T-helper 2 cell treated with Interferon-gamma antibody and Interleukin-4, amounts not matched to agents 5 μg/mL and 100 μg/mL, for 36 hours (primary cell): Measurements from ENCODE around the gene CAB39.

ENCODE experiments used
- DNase-seq: peaks from one replicate; pipeline ENCODE4 v3.0.0; 2021; ENCODE audit warnings: low spot score
- H3K27ac Mint-ChIP-seq: one replicate; pipeline ENCODE4 v1.8.0; 2021; ENCODE audit warnings: mild to moderate bottlenecking, mixed read lengths
- H3K27me3 Mint-ChIP-seq: one replicate; pipeline ENCODE4 v1.8.0; 2021; ENCODE audit warnings: low read depth, mixed read lengths
- H3K36me3 Mint-ChIP-seq: one replicate; pipeline ENCODE4 v1.8.0; 2021; ENCODE audit warnings: low read depth, mixed read lengths
- H3K4me1 Mint-ChIP-seq: one replicate; pipeline ENCODE4 v1.8.0; 2021; ENCODE audit warnings: low read depth, mixed read lengths
- H3K4me3 Mint-ChIP-seq: one replicate; pipeline ENCODE4 v1.8.0; 2022; ENCODE audit warnings: mild to moderate bottlenecking, moderate library complexity, mixed read lengths
- H3K9me3 Mint-ChIP-seq: one replicate; pipeline ENCODE4 v1.8.0; 2021; ENCODE audit warnings: mixed read lengths

CAB39 gene

GRCh38 chr2:230849633-230850357, 137.2 kb downstream of the CAB39 start:
- peaks cover 6% of the 10 kb centered on the region for H3K4me1 Mint-ChIP-seq
- peak; percentile 67 for DNase-seq
- H3K27ac Mint-ChIP-seq: no peak overlapping the region
- H3K36me3 Mint-ChIP-seq: no peaks in the 10 kb centered on the region
- H3K9me3 Mint-ChIP-seq: no peaks in the 10 kb centered on the region
- peaks cover 66% of the 10 kb centered on the region for H3K27me3 Mint-ChIP-seq
- no peak overlapping the region for H3K4me3 Mint-ChIP-seq

- H3K4me3 Mint-ChIP-seq: no peak overlapping the region
- peaks cover 66% of the 10 kb centered on the region for H3K27me3 Mint-ChIP-seq
- no peaks in the 10 kb centered on the region for H3K36me3 Mint-ChIP-seq
- no peak overlapping the region for H3K27ac Mint-ChIP-seq
- H3K9me3 Mint-ChIP-seq: no peaks in the 10 kb centered on the region
- peaks cover 6% of the 10 kb centered on the region for H3K4me1 Mint-ChIP-seq
- DNase-seq: no peak
Measured at GRCh38 chr2:230850358-230850658, 137.7 kb downstream of the CAB39 start.

DNA sequence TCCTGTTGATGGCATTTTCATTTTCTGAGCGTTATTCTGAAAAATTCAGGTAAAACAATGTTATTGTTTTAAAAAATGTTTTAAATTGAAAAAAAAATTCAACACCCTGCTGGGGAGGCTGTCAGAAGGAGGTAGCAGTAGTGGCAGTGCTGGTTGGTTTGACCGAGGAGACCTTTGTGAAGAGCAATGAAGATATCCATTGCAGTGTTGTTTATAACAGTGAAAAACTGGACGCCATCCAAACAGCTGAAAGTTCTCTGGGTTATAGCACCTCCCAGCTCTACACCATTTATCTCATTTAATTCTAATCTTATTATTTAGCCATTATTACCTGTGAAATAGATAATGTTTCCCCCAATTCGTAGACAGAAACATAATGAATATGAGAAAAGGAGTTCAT, 139.5 kb downstream of the CAB39 start:
- no peaks in the 10 kb centered on the region for H3K9me3 Mint-ChIP-seq
- no peak overlapping the region for H3K4me3 Mint-ChIP-seq
- DNase-seq: no peak

GRCh38 chr2:230861552-230862255, 149.1 kb downstream of the CAB39 start:
- Mint-ChIP-seq H3K27me3 (peaks cover 60% of the 10 kb centered on the region), H3K4me3 (no peak overlapping the region), H3K9me3 (no peaks in the 10 kb centered on the region), H3K36me3 (peaks cover 1% of the 10 kb centered on the region), H3K27ac (no peak overlapping the region), H3K4me1 (peaks cover 17% of the 10 kb centered on the region)
- DNase-seq: no peak

More for the DNA sequence above, 139.5 kb downstream of the CAB39 start:
- Mint-ChIP-seq H3K27ac (no peak overlapping the region), H3K36me3 (no peaks in the 10 kb centered on the region), H3K27me3 (peaks cover 70% of the 10 kb centered on the region), H3K4me1 (peaks cover 6% of the 10 kb centered on the region)

DNA sequence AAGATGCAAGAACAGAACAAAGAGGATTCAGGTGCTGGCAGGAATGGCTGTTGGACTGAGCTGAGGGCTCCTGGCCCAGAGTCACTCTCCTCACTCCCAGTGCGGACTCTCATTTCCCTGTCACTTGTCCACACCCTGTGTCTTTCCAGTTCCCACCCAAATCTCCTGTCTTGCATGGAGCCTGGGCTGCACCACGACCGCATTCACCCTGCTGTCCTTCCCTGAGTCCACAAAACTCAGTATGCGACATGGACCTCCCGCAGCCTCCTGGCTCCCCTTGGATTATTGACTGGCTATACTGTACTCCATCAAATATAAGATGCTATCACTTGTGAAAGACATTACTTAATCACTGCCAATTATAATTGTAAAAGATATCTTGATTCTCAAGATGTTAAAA, 149.7 kb downstream of the CAB39 start:
- peaks cover 1% of the 10 kb centered on the region for H3K36me3 Mint-ChIP-seq
- H3K9me3 Mint-ChIP-seq: no peaks in the 10 kb centered on the region
- peaks cover 19% of the 10 kb centered on the region for H3K4me1 Mint-ChIP-seq
- DNase-seq: no peak
- no peak overlapping the region for H3K27ac Mint-ChIP-seq
- H3K4me3 Mint-ChIP-seq: no peak overlapping the region
- H3K27me3 Mint-ChIP-seq: peaks cover 63% of the 10 kb centered on the region

- DNase-seq: no peak
- Mint-ChIP-seq H3K4me1 (peaks cover 19% of the 10 kb centered on the region), H3K27ac (no peak overlapping the region), H3K36me3 (peaks cover 1% of the 10 kb centered on the region), H3K27me3 (peaks cover 57% of the 10 kb centered on the region), H3K9me3 (no peaks in the 10 kb centered on the region), H3K4me3 (peak overlapping the region; percentile 94)
Measured at GRCh38 chr2:230863031-230863430, 150.4 kb downstream of the CAB39 start.

GRCh38 chr2:230863442-230864121, 150.9 kb downstream of the CAB39 start:
- no peak for DNase-seq
- Mint-ChIP-seq H3K4me3 (peak overlapping the region; percentile 94), H3K27me3 (peaks cover 55% of the 10 kb centered on the region), H3K36me3 (peaks cover 1% of the 10 kb centered on the region), H3K9me3 (no peaks in the 10 kb centered on the region), H3K27ac (no peak overlapping the region), H3K4me1 (peaks cover 19% of the 10 kb centered on the region)

DNA sequence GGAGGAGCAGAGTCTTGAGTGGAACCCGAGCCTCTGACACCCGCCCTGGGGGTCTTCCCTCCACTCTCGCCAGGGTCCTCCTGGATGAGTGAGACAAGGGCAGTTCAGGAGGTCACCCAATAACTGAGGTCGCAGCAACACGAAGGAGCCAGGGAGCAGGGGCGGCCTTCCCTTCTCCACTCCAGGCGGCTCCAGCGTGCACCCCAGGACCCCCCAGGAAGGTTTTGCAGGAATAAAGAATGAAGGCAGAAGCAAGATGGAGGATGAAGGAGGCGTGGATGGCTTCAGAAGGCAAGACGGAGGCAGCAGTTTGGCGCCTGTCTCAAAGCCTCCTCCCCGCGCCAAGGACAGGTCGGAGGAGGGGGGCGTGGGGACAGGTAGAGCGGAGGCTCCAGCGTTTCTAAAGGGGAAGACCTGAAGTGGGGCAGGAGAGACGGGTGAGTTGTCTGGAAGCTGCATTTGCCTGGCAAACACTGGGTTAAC, 151.5 kb downstream of the CAB39 start:
- H3K36me3 Mint-ChIP-seq: peaks cover 1% of the 10 kb centered on the region
- peaks cover 53% of the 10 kb centered on the region for H3K27me3 Mint-ChIP-seq
- no peaks in the 10 kb centered on the region for H3K9me3 Mint-ChIP-seq
- no peak for DNase-seq
- peaks cover 19% of the 10 kb centered on the region for H3K4me1 Mint-ChIP-seq
- peak overlapping the region; percentile 43 for H3K27ac Mint-ChIP-seq
- peak overlapping the region; percentile 94 for H3K4me3 Mint-ChIP-seq

- no peaks in the 10 kb centered on the region for H3K9me3 Mint-ChIP-seq
- peaks cover 19% of the 10 kb centered on the region for H3K4me1 Mint-ChIP-seq
- peak within 1 kb of the TSS; percentile 94 for H3K4me3 Mint-ChIP-seq
- DNase-seq: peak; percentile 66
- H3K36me3 Mint-ChIP-seq: peaks cover 1% of the 10 kb centered on the region
- peaks cover 48% of the 10 kb centered on the region for H3K27me3 Mint-ChIP-seq
- H3K27ac Mint-ChIP-seq: peak within 1 kb of the TSS; percentile 43
Measured at GRCh38 chr2:230864605-230865306, 152.1 kb downstream of the CAB39 start, which contains the start of gene ITM2C. Gene ITM2C (plus strand): TSS chr2:230864942. CDS start chr2:230865026, 84 bp downstream.

- peaks cover 46% of the 10 kb centered on the region for H3K27me3 Mint-ChIP-seq
- DNase-seq: no peak
- no peak overlapping the region for H3K27ac Mint-ChIP-seq
- peak overlapping the region; percentile 94 for H3K4me3 Mint-ChIP-seq
- peaks cover 1% of the 10 kb centered on the region for H3K36me3 Mint-ChIP-seq
- peaks cover 19% of the 10 kb centered on the region for H3K4me1 Mint-ChIP-seq
- H3K9me3 Mint-ChIP-seq: no peaks in the 10 kb centered on the region
Measured at GRCh38 chr2:230865307-230865765, 152.7 kb downstream of the CAB39 start.

GRCh38 chr2:230865766-230866755, 153.4 kb downstream of the CAB39 start:
- DNase-seq: no peak
- H3K9me3 Mint-ChIP-seq: no peaks in the 10 kb centered on the region
- no peak overlapping the region for H3K27ac Mint-ChIP-seq
- peaks cover 19% of the 10 kb centered on the region for H3K4me1 Mint-ChIP-seq
- H3K4me3 Mint-ChIP-seq: peak overlapping the region; percentile 94
- H3K27me3 Mint-ChIP-seq: peaks cover 42% of the 10 kb centered on the region
- H3K36me3 Mint-ChIP-seq: peaks cover 1% of the 10 kb centered on the region

- H3K9me3 Mint-ChIP-seq: no peaks in the 10 kb centered on the region
- DNase-seq: no peak
- H3K36me3 Mint-ChIP-seq: peaks cover 1% of the 10 kb centered on the region
- no peak overlapping the region for H3K27ac Mint-ChIP-seq
- H3K27me3 Mint-ChIP-seq: peaks cover 35% of the 10 kb centered on the region
- no peak overlapping the region for H3K4me3 Mint-ChIP-seq
- peaks cover 13% of the 10 kb centered on the region for H3K4me1 Mint-ChIP-seq
Measured at GRCh38 chr2:230866756-230867523, 154.3 kb downstream of the CAB39 start.
